Measurements from ENCODE around the gene CEP192. TPM values are rescaled to one million over a fixed set of nuclear protein-coding genes. Genes with fewer than 3 reads are reported as not detected.

The CEP192 gene
- total and polyA plus RNA-seq, 10 of the 15 experiments (the other 5 are each of a cell fraction or from before 2014, with no cell fraction given) = 15.4 to 58.2 (median 29.6) TPM

DNA sequence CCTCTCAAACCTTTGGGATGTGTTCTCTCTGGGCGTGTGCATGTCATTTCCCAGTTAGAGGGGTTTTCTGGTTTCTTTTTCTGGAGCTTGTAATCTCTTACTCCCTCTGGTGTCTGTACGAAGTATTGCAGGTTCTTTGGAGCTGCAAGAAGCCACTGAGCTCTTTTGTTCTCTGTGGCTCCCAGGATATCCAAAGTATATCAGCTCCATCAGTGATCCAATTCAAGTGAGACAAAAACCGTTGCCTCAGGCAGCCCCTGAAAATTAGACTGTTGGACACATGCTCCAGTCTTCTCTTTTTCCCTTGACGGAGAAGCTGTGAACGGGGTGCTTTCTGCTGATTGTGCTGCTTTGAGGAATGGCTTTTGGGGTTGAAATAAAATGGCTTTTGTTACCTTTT is 168.4 kb downstream of the CEP192 start (continued):
- TF ChIP-seq TARDBP (IDR thresholded peaks at IDR 0.05; ENCODE audit: borderline replicate concordance) (no peak), CTCF (IDR thresholded peaks at IDR 0.05 in 2 of 3, conservative IDR thresholded peaks at IDR 0.05 in 1 of 3; ENCODE audit: control insufficient read depth in 2 of 3, extremely low read depth in 1 of 3, insufficient read depth in 1 of 3, low read depth in 3 of 3, low read length in 3 of 3) (peak; percentile 73 to 80 (median 74)), RAD21 (IDR thresholded peaks at IDR 0.05; ENCODE audit: insufficient read depth, low read depth, low read length) (peak; percentile 70), TCF7 (IDR thresholded peaks at IDR 0.05; ENCODE audit: borderline replicate concordance) (no peak), KAT2A (conservative IDR thresholded peaks at IDR 0.05; ENCODE audit: control insufficient read depth, low read depth, low read length) (no peak), STAT1 (conservative IDR thresholded peaks at IDR 0.05) (no peak), DPF2 (IDR thresholded peaks at IDR 0.05) (no peak)

- Histone ChIP-seq H3K4me2 (ENCODE audit: control insufficient read depth, insufficient read depth) (no peak overlapping the region), H3K9me3 (replicated peaks; ENCODE audit: control insufficient read depth, insufficient read depth, low read length) (peaks cover 6% of the 10 kb centered on the region; the same call in 2 of the 3 replicates), H3K4me3 (no peak overlapping the region), H3K79me2 (ENCODE audit: control insufficient read depth, insufficient read depth, low read length) (no peaks in the 10 kb centered on the region), H3K9ac (ENCODE audit: control insufficient read depth, insufficient read depth, low read length) (no peak overlapping the region), H3K27ac (ENCODE audit: control insufficient read depth, insufficient read depth) (no peak overlapping the region), H3K4me1 (ENCODE audit: control insufficient read depth, insufficient read depth, low read length) (no peaks in the 10 kb centered on the region), H2AFZ (ENCODE audit: control insufficient read depth, low read depth, low read length) (no peak overlapping the region), H3K36me3 (ENCODE audit: control insufficient read depth in 2 of 2, insufficient read depth in 2 of 2, low read length in 1 of 2) (no peaks in the 10 kb centered on the region), H3K27me3 (replicated peaks in 1 of 2; ENCODE audit: control insufficient read depth in 2 of 2, insufficient read depth in 2 of 2, low read length in 1 of 2) (no peaks in the 10 kb centered on the region; a peak in 1 of 4 replicates), H4K20me1 (ENCODE audit: control insufficient read depth, insufficient read depth) (no peaks in the 10 kb centered on the region)
- FAIRE-seq (no peak), ATAC-seq (no peak), DNase-seq (ENCODE audit: low read depth, low spot score) (no peak)
- in situ Hi-C loops (cut with MboI) (loop anchor here (25.0 kb wide), 1 partner anchor 476 kb away; no protein-coding TSS in a partner anchor), intact Hi-C loops (cut with micrococcal nuclease; ENCODE audit: unreplicated experiment) (no loop called here)
- ChIA-PET POLR2A (no interaction called here), SMC1A (ENCODE audit: uncharacterized antibody, unreplicated experiment) (interaction anchor here (1.2 kb wide), 1 partner anchor 21 kb away, joined by 4 read pairs; no protein-coding TSS in a partner anchor), CTCF (interaction anchor here (1.3 to 1.7 kb wide), 2 partner anchors 227 to 246 kb away, joined by 3 to 5 read pairs; no protein-coding TSS in a partner anchor), RAD21 (ENCODE audit: unreplicated experiment) (no interaction called here)
- 37% methylated on average over 16 of the region's 16 CpGs for WGBS (ENCODE audit: insufficient coverage, insufficient replicate concordance, low lambda C conversion rate, missing lambda C conversion rate)
- BruUV-seq (replicated peaks) = no TSS peak
- no peak for TF ChIP-seq SREBF2 (IDR thresholded peaks at IDR 0.05; ENCODE audit: low read length)
- TF ChIP-seq NFYB (IDR thresholded peaks at IDR 0.05; ENCODE audit: insufficient read depth, low read depth, low read length) = no peak
- TF ChIP-seq POLR2A (IDR thresholded peaks at IDR 0.05; ENCODE audit: low read depth, low read length) = no peak
- no peak for TF ChIP-seq FOXM1 (IDR thresholded peaks at IDR 0.05; ENCODE audit: low read depth, low read length)
- TF ChIP-seq CTCF (IDR thresholded peaks at IDR 0.05 in 2 of 3, conservative IDR thresholded peaks at IDR 0.05 in 1 of 3; ENCODE audit: control insufficient read depth in 2 of 3, extremely low read depth in 1 of 3, insufficient read depth in 1 of 3, low read depth in 3 of 3, low read length in 3 of 3) = no peak
- no peak for TF ChIP-seq NFIC (IDR thresholded peaks at IDR 0.05; ENCODE audit: low read depth, low read length)
- TF ChIP-seq CBFB (IDR thresholded peaks at IDR 0.05; ENCODE audit: low read depth) = no peak
- TF ChIP-seq MYC (IDR thresholded peaks at IDR 0.05; ENCODE audit: insufficient read depth, insufficient read length, insufficient replicate concordance, low read length, severe bottlenecking) = no peak
- TF ChIP-seq MAX (IDR thresholded peaks at IDR 0.05; ENCODE audit: low read depth, low read length) = no peak
- no peak for TF ChIP-seq PAX8 (IDR thresholded peaks at IDR 0.05)
- TF ChIP-seq RCOR1 (conservative IDR thresholded peaks at IDR 0.05; ENCODE audit: low read depth, low read length) = no peak
- TF ChIP-seq NRF1 (conservative IDR thresholded peaks at IDR 0.05; ENCODE audit: low read depth, low read length) = no peak
Measured at GRCh38 chr18:13161276-13161899, 170.2 kb downstream of the CEP192 start.
